PFSK-1 (cell line): ENCODE data around the gene TENM3.

Experiments
- FOXP2 ChIP-seq: optimal IDR thresholded peaks from 2 replicates; pipeline ENCODE3; 2011; ENCODE audit warnings: borderline replicate concordance, control low read depth, inconsistent platforms; ENCODE audit not compliant: insufficient read depth; ENCODE audit errors: extremely low read length, extremely low read depth
- POLR2AphosphoS5 ChIP-seq: IDR thresholded peaks from 2 replicates; pipeline ENCODE4 v1.6.1; 2012; ENCODE audit warnings: low read depth, mild to moderate bottlenecking, control low read depth, low read length, moderate library complexity
- SIN3A ChIP-seq: IDR thresholded peaks from 2 replicates; pipeline ENCODE4 v1.6.1; 2012; ENCODE audit warnings: mild to moderate bottlenecking, low read length, moderate library complexity, borderline replicate concordance; ENCODE audit not compliant: insufficient read depth
- TAF1 ChIP-seq: IDR thresholded peaks from 2 replicates; pipeline ENCODE4 v1.6.1; 2012; ENCODE audit warnings: low read length, control low read depth, borderline replicate concordance; ENCODE audit not compliant: insufficient read depth
- TF ChIP-seq, protein P1 (sequence below), 2 experiments: IDR thresholded peaks; 2 replicates each; pipeline versions ENCODE4 v1.6.1 to v1.8.0; 2011 to 2012; ENCODE audit warnings: low read depth in 2 of 2, low read length in 2 of 2, control low read depth in 1 of 2, inconsistent platforms in 1 of 2, mild to moderate bottlenecking in 1 of 2, moderate library complexity in 1 of 2; ENCODE audit not compliant: insufficient read depth in 1 of 2

Gene TENM3

DNA sequence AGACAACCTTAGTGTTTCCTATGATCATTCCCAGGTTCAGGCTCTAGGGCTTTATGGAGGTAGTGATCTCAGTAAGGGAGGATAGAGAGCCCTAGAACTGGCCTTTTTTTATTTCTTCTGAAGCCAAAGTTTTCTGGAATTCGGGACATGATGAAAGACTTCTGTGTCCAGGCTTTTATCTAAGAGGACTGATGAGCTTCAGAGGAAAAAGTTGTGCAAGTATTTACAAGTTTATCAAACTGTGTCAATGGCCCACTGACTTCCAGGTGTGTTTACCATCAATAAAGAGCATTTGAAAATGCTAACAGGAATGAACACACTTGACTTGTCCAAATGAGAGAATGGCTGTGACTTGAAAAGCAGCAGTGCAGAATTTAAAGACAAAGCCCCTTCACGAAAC, 419.3 kb downstream of the TENM3 start:
- TF ChIP-seq TAF1 (no peak), SIN3A (no peak), FOXP2 (no peak), POLR2AphosphoS5 (no peak)
- TF ChIP-seq, protein P1, sequence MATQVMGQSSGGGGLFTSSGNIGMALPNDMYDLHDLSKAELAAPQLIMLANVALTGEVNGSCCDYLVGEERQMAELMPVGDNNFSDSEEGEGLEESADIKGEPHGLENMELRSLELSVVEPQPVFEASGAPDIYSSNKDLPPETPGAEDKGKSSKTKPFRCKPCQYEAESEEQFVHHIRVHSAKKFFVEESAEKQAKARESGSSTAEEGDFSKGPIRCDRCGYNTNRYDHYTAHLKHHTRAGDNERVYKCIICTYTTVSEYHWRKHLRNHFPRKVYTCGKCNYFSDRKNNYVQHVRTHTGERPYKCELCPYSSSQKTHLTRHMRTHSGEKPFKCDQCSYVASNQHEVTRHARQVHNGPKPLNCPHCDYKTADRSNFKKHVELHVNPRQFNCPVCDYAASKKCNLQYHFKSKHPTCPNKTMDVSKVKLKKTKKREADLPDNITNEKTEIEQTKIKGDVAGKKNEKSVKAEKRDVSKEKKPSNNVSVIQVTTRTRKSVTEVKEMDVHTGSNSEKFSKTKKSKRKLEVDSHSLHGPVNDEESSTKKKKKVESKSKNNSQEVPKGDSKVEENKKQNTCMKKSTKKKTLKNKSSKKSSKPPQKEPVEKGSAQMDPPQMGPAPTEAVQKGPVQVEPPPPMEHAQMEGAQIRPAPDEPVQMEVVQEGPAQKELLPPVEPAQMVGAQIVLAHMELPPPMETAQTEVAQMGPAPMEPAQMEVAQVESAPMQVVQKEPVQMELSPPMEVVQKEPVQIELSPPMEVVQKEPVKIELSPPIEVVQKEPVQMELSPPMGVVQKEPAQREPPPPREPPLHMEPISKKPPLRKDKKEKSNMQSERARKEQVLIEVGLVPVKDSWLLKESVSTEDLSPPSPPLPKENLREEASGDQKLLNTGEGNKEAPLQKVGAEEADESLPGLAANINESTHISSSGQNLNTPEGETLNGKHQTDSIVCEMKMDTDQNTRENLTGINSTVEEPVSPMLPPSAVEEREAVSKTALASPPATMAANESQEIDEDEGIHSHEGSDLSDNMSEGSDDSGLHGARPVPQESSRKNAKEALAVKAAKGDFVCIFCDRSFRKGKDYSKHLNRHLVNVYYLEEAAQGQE (IDR thresholded peaks at IDR 0.05; ENCODE audit: insufficient read depth in 1 of 2, low read depth in 2 of 2, low read length in 2 of 2) = no peak

DNA sequence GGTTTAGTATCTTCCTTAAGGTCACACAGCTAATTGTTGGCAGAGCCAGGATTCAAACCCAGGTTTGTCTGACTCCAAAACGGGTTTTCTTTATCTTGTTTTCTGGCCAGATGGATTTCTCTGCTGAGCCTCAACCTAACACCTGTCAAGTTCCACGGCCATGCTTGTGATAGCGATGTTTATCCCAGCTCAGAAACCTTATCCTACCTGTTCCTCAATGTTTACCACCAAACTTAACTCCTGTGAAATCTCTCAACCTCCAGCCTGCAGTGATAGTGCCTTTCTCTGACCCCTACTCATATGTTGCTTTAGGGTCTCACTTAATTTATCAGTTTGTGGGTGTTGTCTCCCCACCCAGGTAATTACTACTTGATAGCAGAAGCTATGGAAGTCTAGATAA, 428.0 kb downstream of the TENM3 start:
- TF ChIP-seq SIN3A (no peak), POLR2AphosphoS5 (no peak), FOXP2 (no peak), TAF1 (no peak)
- TF ChIP-seq, protein P1 (IDR thresholded peaks at IDR 0.05; ENCODE audit: insufficient read depth in 1 of 2, low read depth in 2 of 2, low read length in 2 of 2) = no peak

DNA sequence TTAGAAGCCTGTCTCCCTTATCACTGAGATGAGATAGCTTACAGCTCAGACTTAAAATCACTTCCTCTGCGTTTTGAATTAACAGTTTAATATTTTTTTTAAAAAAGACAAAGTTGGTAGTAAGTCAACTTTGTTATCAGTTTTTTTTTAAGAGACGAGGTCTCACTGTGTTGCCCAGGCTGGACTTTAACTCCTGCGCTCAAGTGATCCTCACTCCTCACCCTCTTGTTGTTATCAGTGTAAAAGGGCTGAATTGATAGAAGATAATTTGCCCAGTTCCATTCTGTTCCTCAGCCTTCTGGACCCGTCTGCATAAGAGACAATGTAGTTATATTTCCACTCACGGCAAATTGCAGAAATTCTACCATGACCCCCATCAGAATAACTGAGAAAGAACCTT, 428.5 kb downstream of the TENM3 start:
- no peak for TF ChIP-seq POLR2AphosphoS5
- no peak for TF ChIP-seq TAF1
- TF ChIP-seq SIN3A = no peak
- TF ChIP-seq, protein P1 (IDR thresholded peaks at IDR 0.05; ENCODE audit: insufficient read depth in 1 of 2, low read depth in 2 of 2, low read length in 2 of 2) = no peak
- TF ChIP-seq FOXP2 = no peak

DNA sequence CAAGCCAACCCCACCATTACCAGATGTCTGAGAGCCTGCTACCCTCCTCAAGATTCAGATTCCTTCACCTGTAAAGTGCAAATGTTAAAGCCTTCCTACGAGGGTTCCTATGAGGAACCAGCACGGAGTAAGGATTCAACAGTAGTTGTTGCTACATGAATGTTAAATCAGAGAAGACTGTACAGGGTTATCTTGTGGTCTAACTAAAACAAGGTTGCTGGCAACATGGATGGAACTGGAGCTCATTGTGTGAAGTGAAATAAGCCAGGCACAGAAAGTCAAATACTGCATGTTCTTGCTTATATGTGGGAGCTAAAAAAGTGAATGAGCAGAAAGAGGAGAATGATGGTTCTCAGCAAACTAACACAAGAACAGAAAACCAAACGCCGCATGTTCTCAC, 435.4 kb downstream of the TENM3 start:
- TF ChIP-seq TAF1 = no peak
- no peak for TF ChIP-seq SIN3A
- TF ChIP-seq, protein P1 (IDR thresholded peaks at IDR 0.05; ENCODE audit: insufficient read depth in 1 of 2, low read depth in 2 of 2, low read length in 2 of 2) = no peak
- TF ChIP-seq FOXP2 = no peak
- no peak for TF ChIP-seq POLR2AphosphoS5

DNA sequence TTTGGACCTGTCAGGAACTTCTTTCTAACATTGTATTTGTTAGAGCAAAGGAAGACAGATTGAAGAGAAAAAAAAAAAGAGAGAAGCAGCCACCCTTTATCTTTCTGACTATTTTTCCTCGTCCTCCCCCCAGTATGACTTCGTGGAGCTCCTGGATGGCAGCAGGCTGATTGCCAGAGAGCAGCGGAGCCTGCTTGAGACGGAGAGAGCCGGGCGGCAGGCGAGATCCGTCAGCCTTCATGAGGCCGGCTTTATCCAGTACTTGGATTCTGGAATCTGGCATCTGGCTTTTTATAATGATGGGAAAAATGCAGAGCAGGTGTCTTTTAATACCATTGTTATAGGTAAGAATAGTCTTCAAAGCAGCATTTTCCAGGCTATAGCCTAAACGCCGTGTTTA, 436.3 kb downstream of the TENM3 start:
- TF ChIP-seq SIN3A (no peak), POLR2AphosphoS5 (no peak), TAF1 (no peak), FOXP2 (no peak)
- TF ChIP-seq, protein P1 (IDR thresholded peaks at IDR 0.05; ENCODE audit: insufficient read depth in 1 of 2, low read depth in 2 of 2, low read length in 2 of 2) = no peak
